Breast epithelium (tissue), 4 donors: ENCODE data around the gene TAF5L. TPM values are rescaled to one million over a fixed set of nuclear protein-coding genes. Genes with fewer than 3 reads are reported as not detected.

Experiments
- DNase-seq, 2 donors: peaks; one replicate each; pipeline ENCODE4 v3.0.0-alpha.2; 2019; ENCODE audit warnings: low spot score in 2 of 2
- H3K27ac ChIP-seq, 2 donors: fragments of 200-600 bp; sonication (generic) in 1 of 2; one replicate each; pipeline ENCODE4 v1.5.1; 2016 to 2019; ENCODE audit warnings: mild to moderate bottlenecking in 1 of 2
- H3K27me3 ChIP-seq, 2 donors: fragments of 200-600 bp; sonication (generic) in 1 of 2; one replicate each; pipeline versions ENCODE4 v1.5.1 to v1.6.0; 2017 to 2019; ENCODE audit warnings: control low read depth in 1 of 2, mild to moderate bottlenecking in 1 of 2
- H3K36me3 ChIP-seq: fragments of 200-600 bp; one replicate; pipeline ENCODE4 v1.5.1; 2019
- H3K4me1 ChIP-seq, 2 donors: fragments of 200-600 bp; sonication (generic); one replicate each; pipeline ENCODE4 v1.5.1; 2016 to 2019; ENCODE audit warnings: control low read depth in 1 of 2
- H3K4me3 ChIP-seq, 3 donors: fragments of 200-600 bp; sonication (generic); 1 replicate in 2 of 3; 2 replicates in 1 of 3; pipeline ENCODE4 v1.5.1; 2016 to 2019; ENCODE audit warnings: mild to moderate bottlenecking in 3 of 3, moderate library complexity in 2 of 3
- H3K9me3 ChIP-seq, 2 donors: fragments of 200-600 bp; sonication (generic) in 1 of 2; one replicate each; pipeline ENCODE4 v1.5.1; 2016 to 2019; ENCODE audit warnings: control low read depth in 1 of 2
- POLR2A ChIP-seq: fragments of 450-650 bp; IDR thresholded peaks from one replicate; pipeline ENCODE4 v1.6.1; 2016; ENCODE audit warnings: antibody characterized with exemption, mild to moderate bottlenecking, moderate library complexity
- POLR2AphosphoS5 ChIP-seq, 3 donors: sonication (generic); formaldehyde crosslinking; IDR thresholded peaks; one replicate each; pipeline ENCODE4 v1.6.1; 2017; ENCODE audit warnings: antibody characterized with exemption in 3 of 3
- intact Hi-C: fragments of 100-400 bp; cut with DNase I; formaldehyde crosslinking; loops from one replicate; pipeline ENCODE4 v1.15.1; 2023; ENCODE audit warnings: low total_unique reads
- total RNA-seq, 3 donors: library from RNA; depleted of rRNA; stranded (reverse); fragments of >200 nt; gene quantifications; one replicate each; pipeline ENCODE4 v1.1.0, GENCODE V29; 2016
- TF ChIP-seq, protein P1 (sequence below), 3 donors: fragments of 450-650 bp; IDR thresholded peaks; one replicate each; pipeline ENCODE4 v1.5.1; 2016 to 2017; ENCODE audit warnings: antibody characterized with exemption in 3 of 3, mild to moderate bottlenecking in 3 of 3, moderate library complexity in 3 of 3

The TAF5L gene
- total RNA-seq, 3 donors from 2014 or later, result 15.4 to 18.3 (median 16.3) TPM

DNA sequence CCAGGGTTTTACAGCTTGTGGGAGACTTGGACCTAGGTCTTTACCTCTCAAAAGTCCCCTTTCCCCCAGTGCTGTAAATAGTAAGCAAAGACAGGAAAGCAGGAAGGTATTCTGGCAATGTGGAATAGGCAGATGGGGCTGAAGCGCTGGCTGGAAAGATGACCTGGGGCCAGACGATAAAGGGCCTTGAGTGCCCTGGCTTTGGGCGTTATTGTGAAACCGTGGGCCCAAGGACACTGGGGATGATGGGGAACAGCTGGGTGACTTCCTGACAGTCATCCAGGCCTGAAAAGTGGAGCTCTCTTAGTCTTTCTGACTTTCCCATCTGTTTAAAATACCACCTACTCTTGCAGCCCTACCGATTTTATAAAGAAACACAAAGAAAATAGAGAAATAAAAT is 16.5 kb upstream of the TAF5L start:
- intact Hi-C loops, result no loop called here
- no peaks in the 10 kb centered on the region for H3K4me1 ChIP-seq
- peaks cover 5% of the 10 kb centered on the region for H3K36me3 ChIP-seq
- DNase-seq, result no peak
- H3K27ac ChIP-seq, result no peak overlapping the region
- no peak overlapping the region for H3K4me3 ChIP-seq
- TF ChIP-seq POLR2A (no peak), POLR2AphosphoS5 (IDR thresholded peaks at IDR 0.05) (no peak)
- TF ChIP-seq, protein P1, sequence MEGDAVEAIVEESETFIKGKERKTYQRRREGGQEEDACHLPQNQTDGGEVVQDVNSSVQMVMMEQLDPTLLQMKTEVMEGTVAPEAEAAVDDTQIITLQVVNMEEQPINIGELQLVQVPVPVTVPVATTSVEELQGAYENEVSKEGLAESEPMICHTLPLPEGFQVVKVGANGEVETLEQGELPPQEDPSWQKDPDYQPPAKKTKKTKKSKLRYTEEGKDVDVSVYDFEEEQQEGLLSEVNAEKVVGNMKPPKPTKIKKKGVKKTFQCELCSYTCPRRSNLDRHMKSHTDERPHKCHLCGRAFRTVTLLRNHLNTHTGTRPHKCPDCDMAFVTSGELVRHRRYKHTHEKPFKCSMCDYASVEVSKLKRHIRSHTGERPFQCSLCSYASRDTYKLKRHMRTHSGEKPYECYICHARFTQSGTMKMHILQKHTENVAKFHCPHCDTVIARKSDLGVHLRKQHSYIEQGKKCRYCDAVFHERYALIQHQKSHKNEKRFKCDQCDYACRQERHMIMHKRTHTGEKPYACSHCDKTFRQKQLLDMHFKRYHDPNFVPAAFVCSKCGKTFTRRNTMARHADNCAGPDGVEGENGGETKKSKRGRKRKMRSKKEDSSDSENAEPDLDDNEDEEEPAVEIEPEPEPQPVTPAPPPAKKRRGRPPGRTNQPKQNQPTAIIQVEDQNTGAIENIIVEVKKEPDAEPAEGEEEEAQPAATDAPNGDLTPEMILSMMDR (IDR thresholded peaks at IDR 0.05), result no peak
- no peaks in the 10 kb centered on the region for H3K9me3 ChIP-seq
- no peaks in the 10 kb centered on the region for H3K27me3 ChIP-seq

DNA sequence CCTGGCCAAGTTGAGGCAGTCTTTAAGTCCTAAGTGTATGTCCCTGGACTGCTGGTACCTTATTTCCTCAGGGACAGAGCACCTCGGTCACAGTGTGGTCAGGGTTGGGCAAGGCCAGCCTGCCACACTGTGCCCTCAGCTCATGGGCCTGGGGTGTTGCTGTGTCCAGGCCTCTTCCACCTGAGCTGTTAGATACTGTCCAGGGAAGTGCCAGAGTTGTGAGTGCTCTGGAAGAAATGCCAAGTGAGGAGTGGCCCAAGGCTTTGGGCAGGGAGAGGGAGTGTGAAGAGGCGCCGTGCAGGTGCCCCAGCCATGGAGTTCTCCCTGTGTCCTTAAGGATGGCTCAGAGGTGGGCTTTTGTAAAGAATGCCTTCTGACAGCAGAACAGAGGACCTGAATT is 15.4 kb upstream of the TAF5L start:
- Histone ChIP-seq H3K4me1 (no peaks in the 10 kb centered on the region), H3K4me3 (no peak overlapping the region), H3K27me3 (no peaks in the 10 kb centered on the region), H3K27ac (no peak overlapping the region), H3K36me3 (peaks cover 5% of the 10 kb centered on the region), H3K9me3 (no peaks in the 10 kb centered on the region)
- no peak for DNase-seq
- TF ChIP-seq POLR2AphosphoS5 (IDR thresholded peaks at IDR 0.05) (no peak), POLR2A (no peak)
- TF ChIP-seq, protein P1 (IDR thresholded peaks at IDR 0.05), result no peak
- intact Hi-C loops, result no loop called here

DNA sequence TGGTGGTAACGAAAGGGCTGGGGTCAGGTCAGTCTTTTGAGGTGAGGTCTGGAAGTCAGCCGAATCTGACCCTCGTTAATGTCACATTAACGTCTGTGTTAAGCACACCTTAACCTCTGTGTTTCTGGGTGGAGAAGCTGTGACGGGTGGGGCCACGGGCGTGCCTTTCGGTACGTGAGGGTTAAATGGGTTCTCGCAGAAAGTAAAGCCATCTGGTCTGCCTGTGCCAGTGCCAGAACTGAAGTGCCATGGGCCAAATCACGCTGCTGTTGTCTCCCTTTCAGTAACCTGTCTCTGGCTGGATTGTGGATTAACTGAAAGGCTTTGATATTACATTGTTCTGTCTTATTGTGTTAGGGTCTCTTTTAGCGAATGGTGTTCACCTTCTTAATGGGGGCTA is 14.5 kb upstream of the TAF5L start:
- no peak for DNase-seq
- Histone ChIP-seq H3K27ac (no peak overlapping the region), H3K9me3 (no peaks in the 10 kb centered on the region), H3K4me1 (no peaks in the 10 kb centered on the region), H3K4me3 (no peak overlapping the region), H3K27me3 (no peaks in the 10 kb centered on the region), H3K36me3 (no peaks in the 10 kb centered on the region)
- intact Hi-C loops, result no loop called here
- TF ChIP-seq, protein P1 (IDR thresholded peaks at IDR 0.05), result no peak
- TF ChIP-seq POLR2AphosphoS5 (IDR thresholded peaks at IDR 0.05) (no peak), POLR2A (no peak)

DNA sequence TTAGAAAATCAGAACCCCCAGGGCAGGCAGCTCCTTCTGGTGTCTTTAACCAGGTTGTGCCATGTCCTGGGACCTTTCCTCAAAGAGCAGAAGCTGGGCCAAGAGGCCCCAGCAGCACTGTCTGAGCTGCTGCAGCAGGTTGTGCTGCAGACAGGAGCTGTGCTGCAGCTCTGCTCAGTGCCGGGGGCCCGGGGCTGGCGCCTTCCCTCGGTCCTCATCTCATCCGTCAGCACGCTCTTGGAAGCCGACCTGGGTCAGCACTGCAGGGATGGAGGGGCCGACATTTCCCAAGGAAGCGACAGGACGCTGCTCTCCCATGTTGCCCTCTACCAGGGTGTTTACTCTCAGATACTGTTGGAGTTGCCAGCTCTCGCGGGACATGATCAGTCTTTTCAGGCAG is 11.8 kb upstream of the TAF5L start:
- Histone ChIP-seq H3K36me3 (no peaks in the 10 kb centered on the region), H3K27me3 (no peaks in the 10 kb centered on the region)
- no peak for TF ChIP-seq POLR2A
- TF ChIP-seq, protein P1 (IDR thresholded peaks at IDR 0.05), result no peak
- TF ChIP-seq POLR2AphosphoS5 (IDR thresholded peaks at IDR 0.05), result no peak

DNA sequence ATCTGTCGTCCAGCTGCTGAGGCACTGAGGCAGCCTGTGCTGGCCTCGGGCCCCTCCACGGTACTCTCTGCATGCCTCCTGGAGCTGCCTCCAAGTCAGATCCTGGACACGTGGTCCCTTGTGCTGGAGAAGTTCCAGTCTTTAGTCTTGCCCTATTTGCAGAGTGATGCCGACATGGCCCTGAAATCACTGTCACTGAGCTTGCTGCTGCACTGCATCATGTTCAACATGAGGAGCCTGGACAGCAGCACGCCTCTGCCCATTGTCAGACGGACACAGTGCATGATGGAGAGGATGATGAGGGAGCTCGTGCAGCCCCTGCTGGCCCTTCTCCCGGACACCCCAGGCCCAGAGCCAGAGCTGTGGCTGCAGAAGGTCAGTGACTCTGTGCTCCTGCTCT is 10.1 kb upstream of the TAF5L start:
- Histone ChIP-seq H3K27ac (no peak overlapping the region), H3K4me1 (no peaks in the 10 kb centered on the region), H3K27me3 (no peaks in the 10 kb centered on the region), H3K4me3 (no peak overlapping the region), H3K36me3 (no peaks in the 10 kb centered on the region), H3K9me3 (no peaks in the 10 kb centered on the region)
- TF ChIP-seq, protein P1 (IDR thresholded peaks at IDR 0.05), result no peak
- TF ChIP-seq POLR2A, result no peak
- intact Hi-C loops, result loop anchor here (10.0 kb wide), 1 partner anchor 649 kb away; no protein-coding TSS in a partner anchor
- no peak for DNase-seq

More for the DNA sequence above, 11.8 kb upstream of the TAF5L start:
- Histone ChIP-seq H3K4me3 (no peak overlapping the region), H3K4me1 (no peaks in the 10 kb centered on the region), H3K27ac (no peak overlapping the region), H3K9me3 (no peaks in the 10 kb centered on the region)
- intact Hi-C loops, result loop anchor here (10.0 kb wide), 1 partner anchor 647 kb away; no protein-coding TSS in a partner anchor
- DNase-seq, result no peak
